CD14-positive monocyte (primary cell): ENCODE data around the gene ALKBH8. TPM values are rescaled to one million over a fixed set of nuclear protein-coding genes. Genes with fewer than 3 reads are reported as not detected.
"Not testable (repeated sequence)": the region's sequence is repeated elsewhere in the genome, so short reads cannot be mapped to it uniquely, and the experiment has no call there.

ENCODE experiments used
- DNase-seq, 3 donors: peaks; one replicate each; pipeline ENCODE4 v3.0.0-alpha.2; 2011 to 2022
- H2AFZ ChIP-seq: 2 replicates; pipeline ENCODE4 v1.6.0; 2012; ENCODE audit warnings: mild to moderate bottlenecking, low read depth, low read length, inconsistent platforms; ENCODE audit not compliant: insufficient read depth, poor library complexity, severe bottlenecking
- H3K27ac ChIP-seq, 2 donors: 1 replicate in 1 of 2; 2 replicates in 1 of 2; pipeline ENCODE4 v1.5.1; 2012 to 2013; ENCODE audit warnings: low read length in 2 of 2, control low read depth in 1 of 2, inconsistent platforms in 1 of 2, low read depth in 1 of 2, mild to moderate bottlenecking in 1 of 2
- H3K27me3 ChIP-seq, 2 donors: one replicate each; pipeline versions ENCODE4 v1.6.0 to v1.6.1; 2011 to 2013; ENCODE audit warnings: low read length in 2 of 2; ENCODE audit not compliant: control insufficient read depth in 2 of 2, insufficient read depth in 2 of 2
- H3K36me3 ChIP-seq, 2 donors: replicated peaks in 1 of 2; 1 replicate in 1 of 2; 2 replicates in 1 of 2; pipeline versions ENCODE4 v1.5.1 to v1.6.1; 2012 to 2013; ENCODE audit warnings: low read length in 2 of 2, control low read depth in 1 of 2, inconsistent platforms in 1 of 2, mild to moderate bottlenecking in 1 of 2; ENCODE audit not compliant: insufficient read depth in 2 of 2, control insufficient read depth in 1 of 2
- H3K4me1 ChIP-seq, 2 donors: 1 replicate in 1 of 2; 2 replicates in 1 of 2; pipeline versions ENCODE4 v1.5.1 to v1.6.1; 2012 to 2013; ENCODE audit warnings: low read length in 2 of 2, control low read depth in 1 of 2, inconsistent platforms in 1 of 2, mild to moderate bottlenecking in 1 of 2, moderate library complexity in 1 of 2; ENCODE audit not compliant: insufficient read depth in 2 of 2, control insufficient read depth in 1 of 2
- H3K4me2 ChIP-seq: replicated peaks from 2 replicates; pipeline ENCODE3; 2012; ENCODE audit warnings: low read length, moderate library complexity, mild to moderate bottlenecking; ENCODE audit not compliant: poor library complexity, severe bottlenecking; ENCODE audit errors: extremely low read depth
- H3K4me3 ChIP-seq, 3 experiments: fragments of 200-600 bp in 1 of 3; sonication (generic) in 1 of 3; replicated peaks in 1 of 3; 1 replicate in 2 of 3; 2 replicates in 1 of 3; pipeline ENCODE4 v1.5.1; 2011 to 2013; ENCODE audit warnings: low read length in 3 of 3, mild to moderate bottlenecking in 3 of 3, control low read depth in 2 of 3, low read depth in 2 of 3, inconsistent platforms in 1 of 3, moderate library complexity in 1 of 3
- H3K79me2 ChIP-seq: 2 replicates; pipeline ENCODE4 v1.6.0; 2012; ENCODE audit warnings: mild to moderate bottlenecking, control low read depth, inconsistent platforms, low read length, moderate library complexity; ENCODE audit not compliant: insufficient read depth
- H3K9ac ChIP-seq: 2 replicates; pipeline ENCODE4 v1.6.0; 2017; ENCODE audit warnings: low read length, mild to moderate bottlenecking; ENCODE audit not compliant: insufficient read depth, poor library complexity, severe bottlenecking
- H3K9me3 ChIP-seq, 2 donors: replicated peaks in 1 of 2; 1 replicate in 1 of 2; 2 replicates in 1 of 2; pipeline versions ENCODE4 v1.5.1 to v1.6.1; 2012 to 2013; ENCODE audit warnings: low read length in 2 of 2, control low read depth in 1 of 2; ENCODE audit not compliant: control insufficient read depth in 1 of 2, insufficient read depth in 1 of 2
- H4K20me1 ChIP-seq: 2 replicates; pipeline ENCODE4 v1.6.0; 2012; ENCODE audit warnings: mild to moderate bottlenecking, low read length, control low read depth, moderate library complexity; ENCODE audit not compliant: insufficient read depth
- H3K27ac Mint-ChIP-seq, 7 donors: one replicate each; pipeline ENCODE4 v1.8.0; 2020; ENCODE audit warnings: mild to moderate bottlenecking in 7 of 7, mixed read lengths in 7 of 7, moderate library complexity in 6 of 7, inconsistent platforms in 2 of 7
- H3K27me3 Mint-ChIP-seq, 3 donors: one replicate each; pipeline ENCODE4 v1.8.0; 2021 to 2022; ENCODE audit warnings: low read depth in 3 of 3, mild to moderate bottlenecking in 3 of 3, mixed read lengths in 3 of 3, moderate library complexity in 3 of 3, inconsistent platforms in 1 of 3
- H3K36me3 Mint-ChIP-seq, 2 donors: one replicate each; pipeline ENCODE4 v1.8.0; 2020; ENCODE audit warnings: mixed read lengths in 2 of 2, inconsistent platforms in 1 of 2, mild to moderate bottlenecking in 1 of 2
- H3K4me1 Mint-ChIP-seq: one replicate; pipeline ENCODE4 v1.8.0; 2020; ENCODE audit warnings: mild to moderate bottlenecking, mixed read lengths
- H3K4me3 Mint-ChIP-seq, 2 donors: one replicate each; pipeline ENCODE4 v1.8.0; 2020; ENCODE audit warnings: mild to moderate bottlenecking in 2 of 2, mixed read lengths in 2 of 2, moderate library complexity in 1 of 2
- H3K9me3 Mint-ChIP-seq, 7 donors: one replicate each; pipeline ENCODE4 v1.8.0; 2020 to 2022; ENCODE audit warnings: mixed read lengths in 7 of 7, mild to moderate bottlenecking in 6 of 7, moderate library complexity in 6 of 7, inconsistent platforms in 2 of 7
- WGBS: methylation state at CpG from one replicate; pipeline ENCODE4 v1.1.5; 2013; ENCODE audit warnings: missing lambda C conversion rate; ENCODE audit not compliant: insufficient coverage; 5-methylcytosine and 5-hydroxymethylcytosine counted together
- intact Hi-C, 2 donors: fragments of 100-400 bp; cut with micrococcal nuclease; formaldehyde crosslinking; loops; one replicate each; pipeline versions ENCODE4 v1.15.0 to v1.15.1; 2023
- polyA plus RNA-seq, 3 donors: library from polyadenylated mRNA; depleted of rRNA in 1 of 3; unstranded in 2 of 3; stranded (reverse) in 1 of 3; fragments of 300-500 nt in 2 of 3; fragments of >200 nt in 1 of 3; fragmentation: Illumina TruSeq in 2 of 3; gene quantifications; 1 replicate in 2 of 3; 2 replicates in 1 of 3; pipeline ENCODE4 v1.2.3, GENCODE V29; 2012 to 2021
- TF ChIP-seq, protein P1 (sequence below): fragments of 200-600 bp; IDR thresholded peaks from one replicate; pipeline ENCODE4 v1.8.0; 2022; ENCODE audit warnings: antibody characterized with exemption, mild to moderate bottlenecking

Gene ALKBH8
- polyA plus RNA-seq, 3 donors = 0.83 to 2.6 (median 1.8) TPM

DNA sequence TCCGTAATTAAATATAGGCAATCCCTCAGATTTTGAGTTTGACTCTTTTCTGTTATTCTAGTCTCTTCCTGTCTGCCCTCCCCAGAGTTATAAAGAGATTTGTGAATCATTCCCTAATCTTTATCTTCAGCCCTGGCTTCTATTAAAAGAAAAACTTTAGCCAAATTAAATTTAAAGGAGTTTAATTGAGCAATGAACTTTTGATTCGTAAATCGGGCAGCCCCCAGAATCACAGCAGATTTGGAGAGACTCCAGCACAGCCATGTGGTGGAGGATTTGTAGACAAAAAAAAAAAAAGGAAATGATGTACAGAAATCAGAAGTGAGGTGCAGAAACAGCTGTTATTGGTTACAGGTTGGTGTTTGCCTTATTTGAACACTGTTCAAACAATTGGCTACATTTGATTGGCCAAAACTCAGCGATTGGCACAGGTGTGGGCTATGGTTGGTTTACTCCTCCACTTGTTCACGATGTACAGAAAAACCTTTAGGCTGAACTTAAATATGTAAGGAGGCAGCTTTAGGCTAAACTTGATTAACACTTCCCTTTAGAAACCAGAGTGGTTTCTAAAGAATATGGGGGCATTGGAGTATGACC is 2.3 kb upstream of the ALKBH8 start:
- intact Hi-C loops = loop anchor here in 1 of 2 donors (5.0 kb wide), 1 partner anchor 929 kb away; the partner anchor contains the start of gene POGLUT3
- H3K4me2 ChIP-seq = no peak overlapping the region
- no peak overlapping the region for H2AFZ ChIP-seq
- no peaks in the 10 kb centered on the region for H3K9me3 ChIP-seq
- WGBS = 20% methylated on average over 1 of the region's 5 CpGs
- Mint-ChIP-seq H3K9me3 (peaks cover 0 to 1% (median 0%) of the 10 kb centered on the region in 7 donors), H3K4me1 (peaks cover 22% of the 10 kb centered on the region), H3K27me3 (peaks cover 1 to 7% (median 6%) of the 10 kb centered on the region in 3 donors), H3K27ac (no peak overlapping the region), H3K4me3 (peak overlapping the region in 1 of 2 donors; percentile 22), H3K36me3 (no peaks in the 10 kb centered on the region)
- DNase-seq = no peak
- TF ChIP-seq, protein P1, sequence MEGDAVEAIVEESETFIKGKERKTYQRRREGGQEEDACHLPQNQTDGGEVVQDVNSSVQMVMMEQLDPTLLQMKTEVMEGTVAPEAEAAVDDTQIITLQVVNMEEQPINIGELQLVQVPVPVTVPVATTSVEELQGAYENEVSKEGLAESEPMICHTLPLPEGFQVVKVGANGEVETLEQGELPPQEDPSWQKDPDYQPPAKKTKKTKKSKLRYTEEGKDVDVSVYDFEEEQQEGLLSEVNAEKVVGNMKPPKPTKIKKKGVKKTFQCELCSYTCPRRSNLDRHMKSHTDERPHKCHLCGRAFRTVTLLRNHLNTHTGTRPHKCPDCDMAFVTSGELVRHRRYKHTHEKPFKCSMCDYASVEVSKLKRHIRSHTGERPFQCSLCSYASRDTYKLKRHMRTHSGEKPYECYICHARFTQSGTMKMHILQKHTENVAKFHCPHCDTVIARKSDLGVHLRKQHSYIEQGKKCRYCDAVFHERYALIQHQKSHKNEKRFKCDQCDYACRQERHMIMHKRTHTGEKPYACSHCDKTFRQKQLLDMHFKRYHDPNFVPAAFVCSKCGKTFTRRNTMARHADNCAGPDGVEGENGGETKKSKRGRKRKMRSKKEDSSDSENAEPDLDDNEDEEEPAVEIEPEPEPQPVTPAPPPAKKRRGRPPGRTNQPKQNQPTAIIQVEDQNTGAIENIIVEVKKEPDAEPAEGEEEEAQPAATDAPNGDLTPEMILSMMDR = no peak
- H3K4me3 ChIP-seq = no peak overlapping the region
- no peaks in the 10 kb centered on the region for H3K36me3 ChIP-seq
- H3K27ac ChIP-seq = no peak overlapping the region
- H3K4me1 ChIP-seq = peaks cover 20 to 21% of the 10 kb centered on the region in 2 donors
- no peak overlapping the region for H3K9ac ChIP-seq
- peaks cover 2 to 5% of the 10 kb centered on the region in 2 donors for H3K27me3 ChIP-seq
- no peaks in the 10 kb centered on the region for H4K20me1 ChIP-seq
- H3K79me2 ChIP-seq = peaks cover 4% of the 10 kb centered on the region

DNA sequence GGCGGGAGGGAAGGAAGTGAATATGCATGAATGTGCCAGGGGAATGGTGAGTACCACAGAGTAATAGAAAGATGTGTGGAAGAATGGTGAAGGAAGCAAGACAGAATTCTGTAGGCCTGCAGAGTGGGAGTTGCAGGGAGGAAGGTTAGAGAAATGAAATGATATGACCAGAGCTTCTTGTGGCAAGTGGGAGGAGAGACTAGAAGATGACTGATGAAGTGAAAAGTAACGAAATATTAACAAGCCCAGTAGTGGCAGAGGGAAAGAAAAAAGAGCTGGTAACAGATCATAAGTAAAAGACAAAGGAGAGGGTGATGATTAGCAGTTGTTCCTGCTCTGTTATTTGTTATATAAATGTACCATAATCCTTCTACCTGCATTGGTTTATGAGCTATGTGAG is 1.0 kb upstream of the ALKBH8 start:
- Mint-ChIP-seq H3K9me3 (peaks cover 0 to 1% (median 0%) of the 10 kb centered on the region in 7 donors), H3K27ac (no peak overlapping the region), H3K4me3 (no peak overlapping the region), H3K36me3 (peaks cover 3 to 5% of the 10 kb centered on the region in 2 donors), H3K4me1 (peaks cover 25% of the 10 kb centered on the region), H3K27me3 (peaks cover 3 to 5% (median 3%) of the 10 kb centered on the region in 3 donors)
- intact Hi-C loops = loop anchor here in 1 of 2 donors (5.0 kb wide), 1 partner anchor 931 kb away; the partner anchor contains the start of gene POGLUT3
- Histone ChIP-seq H3K36me3 (no peaks in the 10 kb centered on the region), H3K27ac (no peak overlapping the region), H3K4me1 (peaks cover 20 to 21% of the 10 kb centered on the region in 2 donors), H3K79me2 (peaks cover 9% of the 10 kb centered on the region), H3K27me3 (peaks cover 2% of the 10 kb centered on the region in 2 donors), H4K20me1 (no peaks in the 10 kb centered on the region), H2AFZ (peak overlapping the region; percentile 87), H3K9me3 (no peaks in the 10 kb centered on the region), H3K4me2 (no peak overlapping the region), H3K4me3 (no peak overlapping the region), H3K9ac (no peak overlapping the region)
- 55% methylated on average over 1 of the region's 2 CpGs for WGBS
- no peak for DNase-seq
- TF ChIP-seq, protein P1 = no peak

DNA sequence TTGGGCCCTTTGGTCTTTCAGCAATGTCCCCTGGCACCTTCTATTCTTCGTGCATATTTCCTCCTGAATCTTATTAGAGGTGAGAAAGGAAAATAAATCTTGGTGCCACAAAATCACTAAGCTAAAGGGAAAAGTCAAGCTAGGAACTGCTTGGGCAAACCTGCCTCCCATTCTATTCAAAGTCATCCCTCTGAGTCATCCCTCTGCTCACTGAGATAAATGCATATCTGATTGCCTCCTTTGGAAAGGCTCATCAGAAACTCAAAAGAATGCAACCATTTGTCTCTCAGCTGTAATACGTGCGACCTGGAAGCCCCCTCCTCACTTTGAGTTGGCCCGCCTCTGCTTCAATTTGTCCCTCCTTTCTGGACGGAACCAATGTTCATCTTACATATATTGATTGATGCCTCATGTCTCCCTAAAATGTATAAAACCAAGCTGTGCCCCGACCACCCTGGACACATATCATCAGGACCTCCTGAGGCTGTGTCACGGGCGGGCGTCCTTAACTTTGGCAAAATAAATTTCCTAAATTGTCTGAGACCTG is 493 bp upstream of the ALKBH8 start:
- Histone ChIP-seq H3K9ac (peak overlapping the region; percentile 87), H2AFZ (peak overlapping the region; percentile 87), H3K27ac (peak overlapping the region; percentile 92 to 96), H3K4me2 (peak overlapping the region; percentile 76), H3K4me3 (peak overlapping the region; percentile 61 to 85 (median 74)), H3K4me1 (peaks cover 20 to 21% of the 10 kb centered on the region in 2 donors)
- not testable (repeated sequence) for H3K27me3 Mint-ChIP-seq, H4K20me1 ChIP-seq, H3K27me3 ChIP-seq, H3K9me3 ChIP-seq, H3K36me3 Mint-ChIP-seq, H3K79me2 ChIP-seq, H3K36me3 ChIP-seq, H3K9me3 Mint-ChIP-seq
- peak overlapping the region; percentile 93 to 99 (median 97) for H3K27ac Mint-ChIP-seq
- peak in 1 of 3 donors; percentile 29 for DNase-seq
- H3K4me1 Mint-ChIP-seq = peaks cover 25% of the 10 kb centered on the region
- intact Hi-C loops = loop anchor here in 1 of 2 donors (5.0 kb wide), 1 partner anchor 931 kb away; the partner anchor contains the start of gene POGLUT3
- H3K4me3 Mint-ChIP-seq = peak overlapping the region; percentile 92 to 94
- WGBS = 51% methylated on average over 4 of the region's 9 CpGs
